ENCODE results near the gene GRK4.
"Not testable (repeated sequence)": the region's sequence is repeated elsewhere in the genome, so short reads cannot be mapped to it uniquely, and the experiment has no call there.

GRK4 gene

GRCh38 chr4:2963175-2963965 is at the start of gene GRK4, which contains the start of gene NOP14:
TSS of gene GRK4 (plus strand) at chr4:2963571. CDS start at chr4:2964071, 500 bp downstream.
TSS of gene NOP14 (minus strand) at chr4:2963406. CDS start at chr4:2963319, 87 bp downstream.
- peak; percentile 95 to 99 for DNase-seq

DNA sequence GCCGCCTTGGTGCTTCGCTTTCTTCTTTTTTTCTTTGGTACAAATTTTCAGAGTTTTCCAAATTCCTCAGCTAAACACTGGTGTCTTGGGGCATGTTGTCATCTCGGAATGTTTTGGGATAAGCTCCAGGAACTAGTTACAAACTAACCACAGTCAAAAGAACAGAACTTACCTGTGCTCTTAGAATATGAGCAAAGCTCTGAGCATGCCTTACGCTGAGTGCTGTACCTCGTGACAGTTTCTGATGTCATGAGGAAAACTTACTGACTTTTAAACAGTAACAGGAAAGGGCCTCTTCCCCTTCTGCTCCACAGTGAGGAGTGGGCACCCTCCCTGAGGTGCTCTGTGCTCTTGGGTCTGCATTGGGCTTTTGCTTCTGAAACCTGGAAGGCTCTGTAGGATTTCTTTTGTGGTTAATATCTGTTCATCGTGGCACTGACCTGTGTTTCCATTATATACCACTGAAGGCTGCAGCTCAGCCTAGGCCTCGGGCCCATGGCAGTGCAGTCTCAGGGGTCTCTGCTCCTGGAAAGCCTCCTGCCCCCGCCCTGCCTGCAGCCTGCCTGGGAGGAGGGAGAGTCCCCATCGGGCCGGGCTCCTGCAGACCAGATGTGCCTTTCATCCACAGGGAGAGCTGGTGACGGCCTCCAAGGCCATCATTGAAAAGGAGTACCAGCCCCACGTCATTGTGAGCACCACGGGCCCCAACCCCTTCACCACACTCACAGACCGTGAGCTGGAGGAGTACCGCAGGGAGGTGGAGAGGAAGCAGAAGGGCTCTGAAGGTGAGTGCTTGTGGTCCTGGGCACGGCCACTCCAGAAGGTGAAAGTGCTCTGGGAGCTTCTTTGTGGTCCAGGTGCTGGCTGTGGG is 48.9 kb upstream of the GRK4 start:
- no peak for DNase-seq

GRCh38 chr4:2915789-2916188 is 47.6 kb upstream of the GRK4 start:
- DNase-seq = no peak

GRCh38 chr4:2916696-2917095 is 46.7 kb upstream of the GRK4 start:
- DNase-seq = not testable (repeated sequence)

GRCh38 chr4:2918300-2918699 is 45.1 kb upstream of the GRK4 start:
- not testable (repeated sequence) for DNase-seq

- DNase-seq = not testable (repeated sequence)
These were observed 44.7 kb upstream of the GRK4 start for GRCh38 chr4:2918714-2919113.

DNA sequence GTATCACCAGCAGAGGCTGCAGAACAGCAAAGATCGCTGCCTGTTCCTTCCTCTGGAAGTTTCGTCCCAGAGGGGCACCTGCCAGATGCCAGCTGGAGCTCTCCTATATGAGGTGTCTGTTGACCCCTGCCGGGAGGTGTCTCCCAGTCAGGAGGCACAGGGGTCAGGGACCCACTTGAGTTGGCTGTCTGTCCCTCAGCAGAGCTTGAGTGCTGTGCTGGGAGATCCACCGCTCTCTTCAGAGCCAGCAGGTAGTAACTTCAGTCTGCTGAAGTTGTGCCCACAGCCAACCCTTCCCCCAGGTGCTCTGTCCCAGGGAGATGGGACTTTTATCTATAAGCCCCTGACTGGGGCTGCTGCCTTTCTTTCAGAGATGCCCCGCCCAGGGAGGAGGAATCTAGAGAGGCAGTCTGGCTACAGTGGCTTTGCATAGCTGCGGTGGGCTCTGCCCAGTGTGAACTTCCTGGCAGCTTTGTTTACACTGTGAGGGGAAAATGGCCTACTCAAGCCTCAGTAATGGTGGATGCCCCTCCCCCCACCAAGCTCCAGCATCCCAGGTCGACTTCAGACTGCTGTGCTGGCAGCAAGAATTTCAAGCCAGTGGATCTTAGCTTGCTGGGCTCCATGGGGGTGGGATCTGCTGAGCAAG is 40.8 kb upstream of the GRK4 start:
- not testable (repeated sequence) for DNase-seq

- DNase-seq = no peak
These were observed 40.2 kb upstream of the GRK4 start for GRCh38 chr4:2923141-2923551.

DNA sequence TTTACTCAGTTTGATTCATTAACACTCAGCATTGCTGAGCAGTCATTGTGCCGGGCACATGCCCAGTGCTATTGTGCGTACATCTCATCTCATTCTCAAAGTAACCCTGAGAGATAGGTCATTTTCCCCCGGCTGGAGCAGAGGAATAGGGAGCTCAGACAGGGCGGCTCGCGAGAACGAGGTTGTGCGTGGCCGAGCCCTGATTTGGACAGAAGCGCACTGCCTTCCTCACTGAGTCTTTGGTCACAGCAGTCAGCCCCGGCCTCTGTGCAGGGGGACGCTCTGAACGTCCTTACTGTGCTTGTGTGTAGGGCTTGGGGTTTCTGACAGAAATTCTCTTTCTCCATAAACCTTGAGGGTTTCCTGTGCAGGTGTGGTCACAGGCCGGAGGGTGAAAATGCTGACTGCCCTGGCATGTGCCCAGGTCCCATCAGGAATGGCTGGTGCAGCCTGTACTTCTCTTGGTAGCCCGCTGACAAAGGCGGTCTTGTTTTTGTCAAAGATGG is 39.6 kb upstream of the GRK4 start:
- DNase-seq = no peak

DNA sequence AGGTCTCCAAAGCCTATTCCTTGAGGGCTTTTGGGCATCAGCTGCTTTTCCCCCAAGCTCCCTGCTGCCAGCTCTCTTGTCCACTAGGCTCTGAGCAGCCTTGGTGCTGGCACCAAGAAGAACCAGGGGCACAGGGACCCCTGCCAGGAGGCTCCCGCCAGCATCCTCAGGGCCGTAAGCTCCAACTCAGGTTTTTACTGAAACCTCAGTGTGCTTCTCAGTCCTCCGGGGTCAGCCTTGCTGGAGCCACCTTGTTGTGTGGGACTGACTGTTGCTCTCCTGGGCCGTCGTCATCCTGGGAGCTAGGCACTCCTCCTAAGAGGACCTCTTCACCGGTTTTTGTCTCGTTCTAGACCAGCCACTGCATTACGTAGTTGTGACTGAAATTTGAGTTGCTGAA is 39.1 kb upstream of the GRK4 start:
- DNase-seq = no peak

DNA sequence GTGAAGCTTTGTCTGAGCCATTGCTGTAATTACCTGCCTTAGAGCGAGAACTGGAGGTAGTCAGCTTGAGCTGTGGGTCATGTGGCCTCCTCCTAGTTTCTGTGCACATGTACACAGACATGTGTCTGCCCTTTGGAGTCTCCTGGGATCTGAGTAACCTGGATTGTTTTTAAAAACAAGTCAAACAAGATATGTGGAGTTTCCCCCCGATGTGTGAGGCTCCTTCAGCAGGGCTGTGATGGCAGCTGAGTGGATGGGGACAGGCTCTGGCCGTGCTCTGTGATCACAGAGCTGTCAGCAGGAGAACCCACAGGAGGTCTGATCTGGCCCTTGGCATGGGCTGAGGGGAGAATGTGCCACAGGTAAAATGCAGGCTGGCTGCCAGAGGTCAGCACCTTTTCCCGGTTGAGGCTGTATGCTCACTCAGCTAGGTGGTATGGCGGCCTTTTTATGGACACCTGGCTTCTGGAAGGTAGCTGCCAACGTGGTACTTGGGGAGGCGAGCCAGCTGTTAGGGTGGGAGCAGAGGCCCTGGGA is 38.5 kb upstream of the GRK4 start:
- DNase-seq = no peak

GRCh38 chr4:2925496-2925895 is 37.9 kb upstream of the GRK4 start:
- DNase-seq = no peak

DNA sequence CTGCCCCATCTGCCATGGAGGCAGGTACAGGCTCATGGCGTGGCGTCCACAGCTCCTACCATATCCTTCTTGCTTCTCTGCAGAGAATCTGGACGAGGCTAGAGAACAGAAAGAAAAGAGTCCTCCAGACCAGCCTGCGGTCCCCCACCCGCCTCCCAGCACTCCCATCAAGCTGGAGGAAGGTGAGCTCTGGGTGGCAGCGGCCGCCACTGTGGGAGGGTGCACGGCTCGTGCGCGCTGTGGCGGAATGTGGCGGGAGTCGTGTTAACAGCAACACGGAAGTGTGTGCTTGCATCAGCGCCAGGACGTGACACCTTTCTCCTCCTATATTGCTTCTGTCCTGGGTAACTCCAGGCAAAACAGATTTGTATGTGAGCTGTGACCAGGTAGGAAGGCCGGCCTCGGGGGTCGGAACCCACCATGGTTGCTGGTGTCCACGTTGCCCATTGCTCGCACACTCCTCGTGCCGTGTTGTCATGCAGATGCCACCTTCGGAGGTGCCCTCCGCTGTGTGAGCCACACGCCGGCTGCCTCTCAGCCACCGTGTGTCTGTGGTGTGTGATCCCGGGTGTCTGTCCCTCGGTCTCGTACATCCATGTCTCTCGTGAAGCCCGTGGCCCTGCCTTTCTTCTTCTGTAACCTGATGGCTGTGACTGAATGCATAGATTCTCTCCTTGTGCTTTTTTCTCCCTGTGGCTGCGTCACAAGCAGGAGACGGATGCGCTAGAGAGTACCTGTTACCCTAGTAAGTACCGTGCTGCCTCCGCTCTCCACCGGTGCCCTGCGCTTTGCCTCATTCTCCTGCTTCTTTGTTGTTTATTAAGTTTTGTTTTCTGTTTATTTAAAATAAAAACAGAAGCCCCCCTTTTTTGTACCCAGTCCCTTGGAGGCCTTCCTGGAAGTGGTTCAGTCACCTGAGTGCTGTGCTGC is 37.2 kb upstream of the GRK4 start:
- no peak for DNase-seq

- no peak for DNase-seq
These were observed 36.2 kb upstream of the GRK4 start for GRCh38 chr4:2927016-2927695.

- DNase-seq = no peak
These were observed 35.7 kb upstream of the GRK4 start for GRCh38 chr4:2927696-2928075.

DNA sequence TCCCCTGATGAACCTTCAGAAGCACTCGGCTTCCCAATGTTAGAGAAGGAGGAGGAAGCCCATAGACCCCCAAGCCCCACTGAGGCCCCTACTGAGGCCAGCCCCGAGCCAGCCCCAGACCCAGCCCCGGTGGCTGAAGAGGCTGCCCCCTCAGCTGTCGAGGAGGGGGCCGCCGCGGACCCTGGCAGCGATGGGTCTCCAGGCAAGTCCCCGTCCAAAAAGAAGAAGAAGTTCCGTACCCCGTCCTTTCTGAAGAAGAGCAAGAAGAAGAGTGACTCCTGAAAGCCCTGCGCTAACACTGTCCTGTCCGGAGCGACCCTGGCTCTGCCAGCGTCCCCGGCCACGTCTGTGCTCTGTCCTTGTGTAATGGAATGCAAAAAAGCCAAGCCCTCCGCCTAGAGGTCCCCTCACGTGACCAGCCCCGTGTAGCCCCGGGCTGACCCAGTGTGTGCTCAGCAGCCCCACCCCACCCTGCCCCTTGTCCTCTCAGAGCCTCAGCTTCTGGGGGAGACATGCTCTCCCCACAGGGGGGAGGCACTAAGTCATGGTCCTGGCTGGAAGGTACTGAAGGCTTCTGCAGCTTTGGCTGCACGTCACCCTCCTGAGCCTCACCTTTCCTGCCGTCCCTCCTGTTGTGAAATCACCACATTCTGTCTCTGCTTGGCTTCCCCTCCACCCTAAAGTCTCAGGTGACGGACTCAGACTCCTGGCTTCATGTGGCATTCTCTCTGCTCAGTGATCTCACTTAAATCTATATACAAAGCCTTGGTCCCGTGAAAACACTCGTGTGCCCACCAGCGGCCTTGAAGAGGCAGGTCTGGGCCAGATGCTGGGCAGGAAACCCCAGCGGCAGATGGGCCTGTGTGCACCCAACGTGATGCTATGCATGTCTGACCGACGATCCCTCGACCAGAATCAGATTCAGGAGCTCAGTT is 34.9 kb upstream of the GRK4 start:
- DNase-seq = no peak

DNA sequence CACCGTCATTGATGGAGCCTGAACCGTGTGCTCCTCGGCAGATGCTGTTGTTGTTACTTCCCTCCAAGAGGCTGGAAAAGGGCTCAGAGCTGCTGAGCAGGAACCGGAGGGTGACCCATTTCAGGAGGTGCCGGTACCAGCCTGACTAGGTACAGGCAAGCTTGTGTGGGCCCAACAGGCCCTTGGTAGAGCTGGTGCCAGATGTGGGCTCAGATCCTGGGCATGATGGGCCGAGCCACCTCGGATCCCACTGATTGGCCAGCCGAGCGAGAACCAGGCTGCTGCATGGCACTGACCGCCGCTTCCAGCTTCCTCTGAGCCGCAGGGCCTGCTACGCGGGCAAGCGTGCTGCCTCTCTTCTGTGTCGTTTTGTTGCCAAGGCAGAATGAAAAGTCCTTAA is 33.9 kb upstream of the GRK4 start:
- DNase-seq = no peak

DNA sequence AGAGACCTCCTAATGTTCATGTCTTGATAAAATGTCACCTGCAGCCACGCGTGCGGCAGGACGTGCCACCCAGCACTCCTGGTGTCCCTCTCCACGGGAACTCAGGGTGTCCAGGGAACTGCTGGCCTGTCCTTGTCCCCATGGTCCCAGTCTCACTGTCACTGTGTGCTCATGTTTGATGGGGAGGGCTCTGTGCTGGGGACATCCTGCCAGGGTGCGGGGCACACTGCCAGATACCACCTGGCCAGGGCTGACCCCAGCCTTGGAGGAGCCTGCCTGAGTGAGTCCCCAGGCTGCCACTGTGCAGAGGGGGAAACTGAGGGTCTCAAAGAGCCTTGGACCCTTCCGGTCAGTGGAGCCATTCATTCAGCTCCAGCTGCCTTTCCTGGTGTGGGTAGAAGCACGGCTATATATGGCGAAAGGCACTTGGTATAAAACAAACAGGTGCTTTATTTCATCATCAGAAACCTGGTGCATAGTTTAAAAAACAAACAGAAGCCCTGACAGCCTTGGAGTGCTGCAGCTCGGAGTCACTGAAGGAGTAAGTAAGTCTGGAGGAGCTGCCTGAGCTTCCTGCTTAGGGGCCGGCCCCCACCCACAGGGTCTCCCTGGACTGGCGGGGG is 33.1 kb upstream of the GRK4 start:
- DNase-seq = no peak

GRCh38 chr4:2930758-2931511 is 32.4 kb upstream of the GRK4 start:
- no peak for DNase-seq

Data from NCI-H1930 (cell line).